ENCODE data around the gene NOTUM.

DNA sequence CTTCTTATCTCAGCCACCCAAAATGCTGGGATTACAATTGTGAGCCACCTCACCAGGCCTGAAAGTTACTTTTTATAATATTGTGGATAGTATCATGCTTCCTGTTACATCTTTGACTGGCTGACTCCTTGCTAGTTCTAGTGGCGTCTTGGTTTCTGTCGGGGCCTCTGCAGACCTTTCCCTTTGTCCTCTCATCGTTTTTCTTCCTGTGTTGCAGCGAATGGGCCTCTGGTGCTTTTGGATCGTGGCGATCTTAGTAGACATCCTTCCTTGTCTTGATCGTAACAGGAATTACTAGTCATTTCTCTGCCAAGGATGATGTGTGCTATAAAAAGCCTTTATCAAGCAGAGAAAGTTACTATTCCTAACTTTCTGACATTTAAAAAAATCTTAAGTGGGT lies 37.2 kb upstream of the NOTUM start:
- TF ChIP-seq CTCF (IDR thresholded peaks at IDR 0.05) (no peak), BCL3 (IDR thresholded peaks at IDR 0.05) (no peak), PHF8 (IDR thresholded peaks at IDR 0.05; ENCODE audit: borderline replicate concordance, low read depth) (no peak), POLR2A (IDR thresholded peaks at IDR 0.05; ENCODE audit: low read length) (no peak), MAFK (IDR thresholded peaks at IDR 0.05; ENCODE audit: partially characterized antibody) (no peak), KDM5A (IDR thresholded peaks at IDR 0.05) (no peak), MYC (IDR thresholded peaks at IDR 0.05; ENCODE audit: borderline replicate concordance, low read length) (no peak), BHLHE40 (IDR thresholded peaks at IDR 0.05; ENCODE audit: low read depth, low read length) (no peak), E2F6 (IDR thresholded peaks at IDR 0.05; ENCODE audit: borderline replicate concordance, low read depth) (no peak), HDAC2 (IDR thresholded peaks at IDR 0.05) (no peak), MAX (IDR thresholded peaks at IDR 0.05) (no peak)
